Common myeloid progenitor, CD34-positive (primary cell): ENCODE results near the gene APOBR.

Experiments
- CTCF ChIA-PET: fragments of 350-600 bp; sonication (Branson Sonifier 250); formaldehyde crosslinking; loops from one replicate; lab custom pipeline; 2021; ENCODE audit warnings: antibody characterized with exemption; lab: Charles Lee
- POLR2A ChIA-PET: fragments of 350-600 bp; sonication (Branson Sonifier 250); formaldehyde crosslinking; loops from one replicate; lab custom pipeline; 2021; ENCODE audit warnings: antibody characterized with exemption; lab: Charles Lee
- DNase-seq, 3 donors: peaks; one replicate each; pipeline versions ENCODE4 v3.0.0 to v3.0.0-alpha.2; 2013
- H3K27ac ChIP-seq, 2 experiments: 1 replicate in 1 of 2; 2 replicates in 1 of 2; pipeline ENCODE4 v1.7.0; 2013; ENCODE audit warnings: inconsistent platforms in 2 of 2, low read length in 2 of 2, mild to moderate bottlenecking in 2 of 2, low read depth in 1 of 2, moderate library complexity in 1 of 2; ENCODE audit not compliant: severe bottlenecking in 2 of 2, insufficient read depth in 1 of 2, poor library complexity in 1 of 2
- H3K27me3 ChIP-seq, 5 experiments: replicated peaks in 2 of 5; 1 replicate in 3 of 5; 2 replicates in 2 of 5; pipeline versions ENCODE4 v1.6.1 to v1.7.0; 2013; ENCODE audit warnings: low read length in 4 of 5, mild to moderate bottlenecking in 2 of 5, moderate library complexity in 2 of 5, inconsistent platforms in 1 of 5; ENCODE audit not compliant: insufficient read depth in 5 of 5, control insufficient read depth in 4 of 5
- H3K36me3 ChIP-seq, 4 experiments: 1 replicate in 2 of 4; 2 replicates in 2 of 4; pipeline versions ENCODE4 v1.6.1 to v1.7.0; 2013; ENCODE audit warnings: low read length in 3 of 4, control low read depth in 1 of 4, mild to moderate bottlenecking in 1 of 4; ENCODE audit not compliant: control insufficient read depth in 4 of 4, insufficient read depth in 4 of 4
- H3K4me1 ChIP-seq, 4 experiments: 1 replicate in 3 of 4; 2 replicates in 1 of 4; pipeline versions ENCODE4 v1.6.1 to v1.7.1; 2013; ENCODE audit warnings: low read length in 3 of 4, mild to moderate bottlenecking in 3 of 4, control low read depth in 1 of 4, inconsistent platforms in 1 of 4, moderate library complexity in 1 of 4; ENCODE audit not compliant: control insufficient read depth in 4 of 4, insufficient read depth in 4 of 4; ENCODE audit errors: control extremely low read depth in 1 of 4
- H3K4me3 ChIP-seq, 7 experiments: 1 replicate in 4 of 7; 2 replicates in 3 of 7; pipeline versions ENCODE4 v1.5.1 to v1.7.0; 2013; ENCODE audit warnings: mild to moderate bottlenecking in 7 of 7, low read length in 6 of 7, moderate library complexity in 6 of 7, inconsistent platforms in 2 of 7, low read depth in 2 of 7, control low read depth in 1 of 7; ENCODE audit not compliant: insufficient read depth in 4 of 7, control insufficient read depth in 1 of 7; ENCODE audit errors: extremely low read depth in 1 of 7
- H3K9me3 ChIP-seq, 5 experiments: 1 replicate in 4 of 5; 2 replicates in 1 of 5; pipeline versions ENCODE4 v1.6.1 to v1.7.1; 2013; ENCODE audit warnings: low read length in 4 of 5, mild to moderate bottlenecking in 2 of 5, inconsistent platforms in 1 of 5, low read depth in 1 of 5, moderate library complexity in 1 of 5; ENCODE audit not compliant: control insufficient read depth in 4 of 5, insufficient read depth in 2 of 5; ENCODE audit errors: control extremely low read depth in 1 of 5
- WGBS: methylation state at CpG from one replicate; pipeline ENCODE4 v1.1.5; 2013; ENCODE audit not compliant: insufficient coverage; 5-methylcytosine and 5-hydroxymethylcytosine counted together

Gene APOBR

GRCh38 chr16:28537964-28538732 lies 43.7 kb downstream of the APOBR start:
- WGBS = 93% methylated on average over 8 of the region's 13 CpGs
- H3K9me3 ChIP-seq = no peaks in the 10 kb centered on the region
- ChIA-PET POLR2A (no interaction called here), CTCF (no interaction called here)
- peaks cover 0 to 9% (median 7%) of the 10 kb centered on the region in 4 experiments for H3K4me1 ChIP-seq
- no peak overlapping the region for H3K4me3 ChIP-seq
- no peak for DNase-seq
- H3K27ac ChIP-seq = no peak overlapping the region
- no peaks in the 10 kb centered on the region for H3K36me3 ChIP-seq
- no peaks in the 10 kb centered on the region for H3K27me3 ChIP-seq

GRCh38 chr16:28538733-28539596 lies 44.5 kb downstream of the APOBR start, which contains the start of gene NUPR1:
Gene NUPR1 (minus strand): TSS chr16:28538974. CDS start chr16:28538907, 67 bp downstream.
- Histone ChIP-seq H3K4me1 (peaks cover 0 to 11% (median 9%) of the 10 kb centered on the region in 4 experiments), H3K36me3 (no peaks in the 10 kb centered on the region), H3K9me3 (no peaks in the 10 kb centered on the region), H3K27ac (no peak within 1 kb of the TSS), H3K4me3 (no peak within 1 kb of the TSS), H3K27me3 (no peaks in the 10 kb centered on the region)
- ChIA-PET POLR2A (no interaction called here), CTCF (no interaction called here)
- WGBS = 90% methylated on average over 19 of the region's 22 CpGs
- DNase-seq = no peak

DNA sequence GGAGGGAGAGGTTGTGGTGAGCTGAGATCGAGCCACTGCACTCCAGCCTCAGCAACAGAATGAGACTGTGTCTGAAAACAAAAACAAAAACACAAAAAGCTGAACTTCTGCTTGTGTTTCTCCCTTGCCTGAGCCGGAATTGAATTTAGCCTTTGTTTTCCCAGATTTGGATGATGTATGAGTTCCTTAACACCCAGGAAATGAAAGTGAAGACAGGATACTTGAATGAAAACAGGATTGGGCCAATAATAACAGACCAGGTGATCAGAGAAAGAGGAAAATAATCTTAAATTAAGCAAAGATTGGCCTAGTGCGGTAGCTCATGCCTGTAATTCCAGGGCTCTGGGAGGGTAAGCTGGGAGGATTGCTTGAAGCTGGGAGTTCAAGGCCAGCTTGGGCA lies 45.9 kb downstream of the APOBR start:
- ChIA-PET POLR2A (no interaction called here), CTCF (interaction anchor here (1.4 kb wide), 1 partner anchor 16 kb away, joined by 4 read pairs; no protein-coding TSS in a partner anchor)
- WGBS = 93% methylated on average over 3 of the region's 3 CpGs
- Histone ChIP-seq H3K4me1 (peaks cover 0 to 9% (median 9%) of the 10 kb centered on the region in 4 experiments), H3K27me3 (no peaks in the 10 kb centered on the region), H3K9me3 (no peaks in the 10 kb centered on the region), H3K27ac (no peak overlapping the region), H3K4me3 (no peak overlapping the region), H3K36me3 (no peaks in the 10 kb centered on the region)
- DNase-seq = no peak

GRCh38 chr16:28542646-28543045 lies 48.2 kb downstream of the APOBR start:
- CTCF ChIA-PET = interaction anchor here (0.8 to 1.0 kb wide), 5 partner anchors 9 to 58 kb away, joined by 3 to 4 read pairs (median 3); partner anchors contain the start of gene SGF29
- POLR2A ChIA-PET = no interaction called here
- Histone ChIP-seq H3K4me3 (peak overlapping the region in 3 of 7 experiments; percentile 32 to 43 (median 43)), H3K27me3 (no peaks in the 10 kb centered on the region), H3K27ac (no peak overlapping the region), H3K4me1 (peaks cover 0 to 9% (median 9%) of the 10 kb centered on the region in 4 experiments), H3K9me3 (no peaks in the 10 kb centered on the region), H3K36me3 (no peaks in the 10 kb centered on the region)
- 44% methylated on average over 5 of the region's 7 CpGs for WGBS
- DNase-seq = no peak

GRCh38 chr16:28543072-28543471 lies 48.6 kb downstream of the APOBR start:
- peak overlapping the region in 3 of 7 experiments; percentile 32 to 43 (median 43) for H3K4me3 ChIP-seq
- no peak overlapping the region for H3K27ac ChIP-seq
- peak; percentile 44 to 86 (median 81) for DNase-seq
- peaks cover 0 to 9% (median 9%) of the 10 kb centered on the region in 4 experiments for H3K4me1 ChIP-seq
- no peaks in the 10 kb centered on the region for H3K36me3 ChIP-seq
- H3K9me3 ChIP-seq = no peaks in the 10 kb centered on the region
- WGBS = 44% methylated on average over 6 of the region's 7 CpGs
- ChIA-PET CTCF (interaction anchor here (0.8 to 1.0 kb wide), 5 partner anchors 10 to 58 kb away, joined by 3 to 4 read pairs (median 3); partner anchors contain the start of gene SGF29), POLR2A (no interaction called here)
- no peaks in the 10 kb centered on the region for H3K27me3 ChIP-seq

DNA sequence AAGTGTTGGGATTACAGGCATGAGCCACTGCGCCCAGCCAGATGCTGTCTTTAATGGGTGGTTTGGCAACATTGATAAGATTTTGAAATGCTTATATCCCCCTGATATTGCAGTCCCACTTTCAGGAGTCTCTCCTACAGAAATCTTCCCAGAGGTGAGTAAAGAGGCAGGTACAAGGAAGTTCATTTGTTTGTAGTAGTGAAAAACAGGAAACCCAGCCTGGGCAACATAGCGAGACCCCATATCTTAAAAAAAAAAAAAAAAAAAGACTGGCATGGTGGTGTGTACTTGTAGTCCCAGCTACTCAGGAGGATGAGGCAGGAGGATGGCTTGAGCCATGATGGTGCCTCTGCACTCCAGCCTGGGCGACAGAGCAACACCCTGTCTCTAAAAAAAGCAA lies 50.6 kb downstream of the APOBR start:
- H3K27me3 ChIP-seq = no peaks in the 10 kb centered on the region
- H3K27ac ChIP-seq = no peak overlapping the region
- ChIA-PET POLR2A (no interaction called here), CTCF (no interaction called here)
- H3K36me3 ChIP-seq = no peaks in the 10 kb centered on the region
- peaks cover 0 to 13% (median 10%) of the 10 kb centered on the region in 4 experiments for H3K4me1 ChIP-seq
- no peak for DNase-seq
- no peak overlapping the region for H3K4me3 ChIP-seq
- 100% methylated on average over 1 of the region's 3 CpGs for WGBS
- no peaks in the 10 kb centered on the region for H3K9me3 ChIP-seq
